CD14-positive monocyte (primary cell): ENCODE measurements around the gene TRNAU1AP. TPM values are rescaled to one million over a fixed set of nuclear protein-coding genes. Genes with fewer than 3 reads are reported as not detected.

Source experiments
- DNase-seq, 3 donors: peaks; one replicate each; pipeline ENCODE4 v3.0.0-alpha.2; 2011 to 2022
- H2AFZ ChIP-seq: 2 replicates; pipeline ENCODE4 v1.6.0; 2012; ENCODE audit warnings: mild to moderate bottlenecking, low read depth, low read length, inconsistent platforms; ENCODE audit not compliant: insufficient read depth, poor library complexity, severe bottlenecking
- H3K27ac ChIP-seq, 2 donors: 1 replicate in 1 of 2; 2 replicates in 1 of 2; pipeline ENCODE4 v1.5.1; 2012 to 2013; ENCODE audit warnings: low read length in 2 of 2, control low read depth in 1 of 2, inconsistent platforms in 1 of 2, low read depth in 1 of 2, mild to moderate bottlenecking in 1 of 2
- H3K27me3 ChIP-seq, 2 donors: one replicate each; pipeline versions ENCODE4 v1.6.0 to v1.6.1; 2011 to 2013; ENCODE audit warnings: low read length in 2 of 2; ENCODE audit not compliant: control insufficient read depth in 2 of 2, insufficient read depth in 2 of 2
- H3K36me3 ChIP-seq, 2 donors: replicated peaks in 1 of 2; 1 replicate in 1 of 2; 2 replicates in 1 of 2; pipeline versions ENCODE4 v1.5.1 to v1.6.1; 2012 to 2013; ENCODE audit warnings: low read length in 2 of 2, control low read depth in 1 of 2, inconsistent platforms in 1 of 2, mild to moderate bottlenecking in 1 of 2; ENCODE audit not compliant: insufficient read depth in 2 of 2, control insufficient read depth in 1 of 2
- H3K4me1 ChIP-seq, 2 donors: 1 replicate in 1 of 2; 2 replicates in 1 of 2; pipeline versions ENCODE4 v1.5.1 to v1.6.1; 2012 to 2013; ENCODE audit warnings: low read length in 2 of 2, control low read depth in 1 of 2, inconsistent platforms in 1 of 2, mild to moderate bottlenecking in 1 of 2, moderate library complexity in 1 of 2; ENCODE audit not compliant: insufficient read depth in 2 of 2, control insufficient read depth in 1 of 2
- H3K4me2 ChIP-seq: replicated peaks from 2 replicates; pipeline ENCODE3; 2012; ENCODE audit warnings: low read length, moderate library complexity, mild to moderate bottlenecking; ENCODE audit not compliant: poor library complexity, severe bottlenecking; ENCODE audit errors: extremely low read depth
- H3K4me3 ChIP-seq, 3 experiments: fragments of 200-600 bp in 1 of 3; sonication (generic) in 1 of 3; replicated peaks in 1 of 3; 1 replicate in 2 of 3; 2 replicates in 1 of 3; pipeline ENCODE4 v1.5.1; 2011 to 2013; ENCODE audit warnings: low read length in 3 of 3, mild to moderate bottlenecking in 3 of 3, control low read depth in 2 of 3, low read depth in 2 of 3, inconsistent platforms in 1 of 3, moderate library complexity in 1 of 3
- H3K79me2 ChIP-seq: 2 replicates; pipeline ENCODE4 v1.6.0; 2012; ENCODE audit warnings: mild to moderate bottlenecking, control low read depth, inconsistent platforms, low read length, moderate library complexity; ENCODE audit not compliant: insufficient read depth
- H3K9ac ChIP-seq: 2 replicates; pipeline ENCODE4 v1.6.0; 2017; ENCODE audit warnings: low read length, mild to moderate bottlenecking; ENCODE audit not compliant: insufficient read depth, poor library complexity, severe bottlenecking
- H3K9me3 ChIP-seq, 2 donors: replicated peaks in 1 of 2; 1 replicate in 1 of 2; 2 replicates in 1 of 2; pipeline versions ENCODE4 v1.5.1 to v1.6.1; 2012 to 2013; ENCODE audit warnings: low read length in 2 of 2, control low read depth in 1 of 2; ENCODE audit not compliant: control insufficient read depth in 1 of 2, insufficient read depth in 1 of 2
- H4K20me1 ChIP-seq: 2 replicates; pipeline ENCODE4 v1.6.0; 2012; ENCODE audit warnings: mild to moderate bottlenecking, low read length, control low read depth, moderate library complexity; ENCODE audit not compliant: insufficient read depth
- H3K27ac Mint-ChIP-seq, 7 donors: one replicate each; pipeline ENCODE4 v1.8.0; 2020; ENCODE audit warnings: mild to moderate bottlenecking in 7 of 7, mixed read lengths in 7 of 7, moderate library complexity in 6 of 7, inconsistent platforms in 2 of 7
- H3K27me3 Mint-ChIP-seq, 3 donors: one replicate each; pipeline ENCODE4 v1.8.0; 2021 to 2022; ENCODE audit warnings: low read depth in 3 of 3, mild to moderate bottlenecking in 3 of 3, mixed read lengths in 3 of 3, moderate library complexity in 3 of 3, inconsistent platforms in 1 of 3
- H3K36me3 Mint-ChIP-seq, 2 donors: one replicate each; pipeline ENCODE4 v1.8.0; 2020; ENCODE audit warnings: mixed read lengths in 2 of 2, inconsistent platforms in 1 of 2, mild to moderate bottlenecking in 1 of 2
- H3K4me1 Mint-ChIP-seq: one replicate; pipeline ENCODE4 v1.8.0; 2020; ENCODE audit warnings: mild to moderate bottlenecking, mixed read lengths
- H3K4me3 Mint-ChIP-seq, 2 donors: one replicate each; pipeline ENCODE4 v1.8.0; 2020; ENCODE audit warnings: mild to moderate bottlenecking in 2 of 2, mixed read lengths in 2 of 2, moderate library complexity in 1 of 2
- H3K9me3 Mint-ChIP-seq, 7 donors: one replicate each; pipeline ENCODE4 v1.8.0; 2020 to 2022; ENCODE audit warnings: mixed read lengths in 7 of 7, mild to moderate bottlenecking in 6 of 7, moderate library complexity in 6 of 7, inconsistent platforms in 2 of 7
- WGBS: methylation state at CpG from one replicate; pipeline ENCODE4 v1.1.5; 2013; ENCODE audit warnings: missing lambda C conversion rate; ENCODE audit not compliant: insufficient coverage; 5-methylcytosine and 5-hydroxymethylcytosine counted together
- intact Hi-C, 2 donors: fragments of 100-400 bp; cut with micrococcal nuclease; formaldehyde crosslinking; loops; one replicate each; pipeline versions ENCODE4 v1.15.0 to v1.15.1; 2023
- polyA plus RNA-seq, 3 donors: library from polyadenylated mRNA; depleted of rRNA in 1 of 3; unstranded in 2 of 3; stranded (reverse) in 1 of 3; fragments of 300-500 nt in 2 of 3; fragments of >200 nt in 1 of 3; fragmentation: Illumina TruSeq in 2 of 3; gene quantifications; 1 replicate in 2 of 3; 2 replicates in 1 of 3; pipeline ENCODE4 v1.2.3, GENCODE V29; 2012 to 2021
- TF ChIP-seq, protein P1 (sequence below): fragments of 200-600 bp; IDR thresholded peaks from one replicate; pipeline ENCODE4 v1.8.0; 2022; ENCODE audit warnings: antibody characterized with exemption, mild to moderate bottlenecking

The TRNAU1AP gene
- polyA plus RNA-seq, 3 donors: 26.3 to 28.4 (median 26.7) TPM

DNA sequence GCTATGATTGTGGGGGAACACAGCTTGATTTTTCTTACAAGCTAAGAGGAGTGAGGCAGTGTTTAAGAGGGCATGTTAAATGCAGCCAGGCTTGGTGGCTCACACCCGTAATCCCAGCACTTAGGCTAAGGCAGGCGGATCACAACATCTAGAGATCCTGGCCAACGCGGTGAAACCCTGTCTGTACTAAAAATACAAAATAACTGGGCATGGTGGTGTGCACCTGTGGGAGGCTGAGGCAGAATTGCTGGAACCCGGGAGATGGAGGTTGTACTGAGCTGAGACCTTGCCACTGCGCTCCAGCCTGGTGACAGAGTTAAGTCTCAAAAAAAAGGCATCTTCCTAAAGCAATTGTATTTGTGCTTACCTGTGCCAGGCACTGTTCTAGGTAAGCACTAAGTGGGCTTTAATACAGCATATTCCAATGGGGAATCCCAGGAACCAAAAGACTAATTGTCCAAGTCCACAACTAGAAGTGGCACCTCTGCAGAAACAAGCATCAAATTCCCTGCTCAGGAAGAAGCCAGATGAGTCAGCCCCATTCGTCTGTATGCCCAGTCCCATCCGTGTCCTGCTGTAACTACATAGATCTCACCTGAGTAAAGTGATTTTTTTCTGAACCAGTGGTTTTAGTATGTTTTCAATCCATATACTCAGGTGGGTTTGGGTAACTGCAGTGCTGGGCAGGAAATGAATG, 42.5 kb upstream of the TRNAU1AP start:
- Mint-ChIP-seq H3K4me3 (peak overlapping the region; percentile 52 to 54), H3K9me3 (peaks cover 0 to 2% (median 0%) of the 10 kb centered on the region in 7 donors), H3K27ac (peak overlapping the region; percentile 16 to 88 (median 68)), H3K4me1 (peaks cover 59% of the 10 kb centered on the region), H3K27me3 (no peaks in the 10 kb centered on the region), H3K36me3 (peaks cover 45 to 69% of the 10 kb centered on the region in 2 donors)
- Histone ChIP-seq H3K4me3 (no peak overlapping the region), H3K9ac (peak overlapping the region; percentile 28), H3K4me2 (no peak overlapping the region), H3K4me1 (peaks cover 42 to 49% of the 10 kb centered on the region in 2 donors), H3K36me3 (peaks cover 55 to 71% of the 10 kb centered on the region in 2 donors), H4K20me1 (peaks cover 87% of the 10 kb centered on the region), H3K9me3 (no peaks in the 10 kb centered on the region), H3K27me3 (no peaks in the 10 kb centered on the region), H3K79me2 (peaks cover 76% of the 10 kb centered on the region), H2AFZ (no peak overlapping the region), H3K27ac (peak overlapping the region in 1 of 2 donors; percentile 81)
- 77% methylated on average over 6 of the region's 8 CpGs for WGBS
- intact Hi-C loops: loop anchor here in 1 of 2 donors (10.0 kb wide), 1 partner anchor 224 kb away; the partner anchor contains the start of gene YTHDF2
- TF ChIP-seq, protein P1, sequence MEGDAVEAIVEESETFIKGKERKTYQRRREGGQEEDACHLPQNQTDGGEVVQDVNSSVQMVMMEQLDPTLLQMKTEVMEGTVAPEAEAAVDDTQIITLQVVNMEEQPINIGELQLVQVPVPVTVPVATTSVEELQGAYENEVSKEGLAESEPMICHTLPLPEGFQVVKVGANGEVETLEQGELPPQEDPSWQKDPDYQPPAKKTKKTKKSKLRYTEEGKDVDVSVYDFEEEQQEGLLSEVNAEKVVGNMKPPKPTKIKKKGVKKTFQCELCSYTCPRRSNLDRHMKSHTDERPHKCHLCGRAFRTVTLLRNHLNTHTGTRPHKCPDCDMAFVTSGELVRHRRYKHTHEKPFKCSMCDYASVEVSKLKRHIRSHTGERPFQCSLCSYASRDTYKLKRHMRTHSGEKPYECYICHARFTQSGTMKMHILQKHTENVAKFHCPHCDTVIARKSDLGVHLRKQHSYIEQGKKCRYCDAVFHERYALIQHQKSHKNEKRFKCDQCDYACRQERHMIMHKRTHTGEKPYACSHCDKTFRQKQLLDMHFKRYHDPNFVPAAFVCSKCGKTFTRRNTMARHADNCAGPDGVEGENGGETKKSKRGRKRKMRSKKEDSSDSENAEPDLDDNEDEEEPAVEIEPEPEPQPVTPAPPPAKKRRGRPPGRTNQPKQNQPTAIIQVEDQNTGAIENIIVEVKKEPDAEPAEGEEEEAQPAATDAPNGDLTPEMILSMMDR: no peak
- no peak for DNase-seq

DNA sequence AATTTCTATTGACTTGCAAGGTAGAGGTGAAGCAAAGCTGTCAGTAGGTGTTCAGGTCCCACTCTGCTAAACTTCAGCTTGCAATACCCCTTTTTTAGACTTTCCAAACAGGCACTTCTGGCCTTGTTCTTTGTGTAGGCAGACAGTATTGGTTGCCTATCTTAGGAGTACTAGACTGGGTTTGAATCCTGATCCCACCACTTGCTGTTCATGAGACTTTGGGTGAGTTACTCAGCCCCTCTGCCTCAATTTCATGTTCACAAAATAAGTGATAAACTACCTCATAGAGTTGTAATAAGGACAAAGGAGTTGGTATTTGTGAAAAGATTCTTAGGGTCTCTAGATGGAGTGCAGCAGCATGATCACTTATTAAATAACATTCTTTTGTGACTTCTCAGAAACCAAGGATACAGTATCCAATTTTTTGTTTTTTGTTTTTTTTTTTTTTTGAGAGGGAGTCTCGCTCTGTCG, 41.9 kb upstream of the TRNAU1AP start:
- H3K9me3 Mint-ChIP-seq: no peaks in the 10 kb centered on the region
- peaks cover 45 to 69% of the 10 kb centered on the region in 2 donors for H3K36me3 Mint-ChIP-seq
- Histone ChIP-seq H3K4me2 (no peak overlapping the region), H3K27ac (peak overlapping the region in 1 of 2 donors; percentile 81), H2AFZ (no peak overlapping the region), H3K27me3 (no peaks in the 10 kb centered on the region), H3K9ac (no peak overlapping the region), H3K4me1 (peaks cover 42 to 49% of the 10 kb centered on the region in 2 donors), H4K20me1 (peaks cover 91% of the 10 kb centered on the region), H3K4me3 (no peak overlapping the region), H3K36me3 (peaks cover 55 to 71% of the 10 kb centered on the region in 2 donors), H3K79me2 (peaks cover 74% of the 10 kb centered on the region), H3K9me3 (no peaks in the 10 kb centered on the region)
- WGBS: no CpG with 5 or more reads among the region's 2 CpGs
- TF ChIP-seq, protein P1: no peak
- intact Hi-C loops: loop anchor here in 1 of 2 donors (10.0 kb wide), 1 partner anchor 224 kb away; the partner anchor contains the start of gene YTHDF2
- peak overlapping the region in 3 of 7 donors; percentile 8 to 83 (median 68) for H3K27ac Mint-ChIP-seq
- no peaks in the 10 kb centered on the region for H3K27me3 Mint-ChIP-seq
- no peak for DNase-seq
- H3K4me3 Mint-ChIP-seq: no peak overlapping the region
- H3K4me1 Mint-ChIP-seq: peaks cover 59% of the 10 kb centered on the region
